Right cardiac atrium (tissue), 5 donors: ENCODE data around the gene DCBLD1. TPM values are rescaled to one million over a fixed set of nuclear protein-coding genes. Genes with fewer than 3 reads are reported as not detected.

Experiments
- ATAC-seq, 2 donors: fragments of 200-7000 bp; cut with Tn5 transposase; one replicate each; pipeline versions ENCODE4 v1.8.0 to v1.9.1; 2020; ENCODE audit warnings: moderate library complexity in 2 of 2, mild to moderate bottlenecking in 1 of 2
- DNase-seq, 3 donors: peaks; one replicate each; pipeline ENCODE4 v3.0.0-alpha.2; 2020
- H3K27ac ChIP-seq: one replicate; pipeline ENCODE4 v1.5.1; 2013; ENCODE audit warnings: mild to moderate bottlenecking, low read length, control low read depth, moderate library complexity
- H3K27me3 ChIP-seq: one replicate; pipeline ENCODE4 v1.6.1; 2013; ENCODE audit not compliant: control insufficient read depth, insufficient read depth
- H3K4me1 ChIP-seq: one replicate; pipeline ENCODE4 v1.6.1; 2013; ENCODE audit warnings: low read length; ENCODE audit not compliant: control insufficient read depth, insufficient read depth
- H3K4me3 ChIP-seq: one replicate; pipeline ENCODE4 v1.5.1; 2013; ENCODE audit warnings: low read length, control low read depth
- H3K9me3 ChIP-seq: one replicate; pipeline ENCODE4 v1.6.1; 2013; ENCODE audit warnings: low read length; ENCODE audit not compliant: control insufficient read depth
- WGBS: extraction: QIAGEN DNeasy Blood & Tissue Kit; methylation state at CpG from one replicate; pipeline ENCODE4 v1.1.7; 2013; 5-methylcytosine and 5-hydroxymethylcytosine counted together
- intact Hi-C, 4 donors: fragments of 100-400 bp; cut with DNase I; formaldehyde crosslinking; loops; one replicate each; pipeline versions ENCODE4 v1.11.0 to v1.14.0; 2022 to 2023
- polyA plus RNA-seq: library from polyadenylated mRNA; stranded (reverse); fragments of 200-250 nt; gene quantifications from one replicate; pipeline ENCODE4 v1.2.3, GENCODE V29; 2013
- total RNA-seq, 4 donors: library from RNA; stranded (reverse); fragmentation: NEBNext Ultra II Directional; extraction: Animal tissue kit (Norgen Biotek cat#: 25700); gene quantifications; one replicate each; pipeline ENCODE4 v1.2.1, GENCODE V29; 2021
- donor health status: healthy with polysubstance abuse.
- donor health status: DM: no; HTN: yes; CAD: no.
- donor health status: DM: no; HTN: no; CAD: no.
- donor health status: DM: no; HTN: yes; CAD: no; lungs with severe emphysema.
- donor health status: DM: yes; HTN: yes; CAD: no.

Gene DCBLD1
- total and polyA plus RNA-seq, 5 donors: 3.2 to 5.7 (median 3.9) TPM

- Histone ChIP-seq H3K4me1 (peaks cover 6% of the 10 kb centered on the region), H3K27me3 (no peaks in the 10 kb centered on the region), H3K4me3 (no peak overlapping the region), H3K27ac (no peak overlapping the region), H3K9me3 (no peaks in the 10 kb centered on the region)
- WGBS: 93% methylated on average over 5 of the region's 5 CpGs
- intact Hi-C loops: no loop called here
- ATAC-seq (no peak), DNase-seq (no peak)
Measured at GRCh38 chr6:117531809-117532725, 49.6 kb downstream of the DCBLD1 start.

- DNase-seq: no peak
- ATAC-seq: no peak
- Histone ChIP-seq H3K9me3 (no peaks in the 10 kb centered on the region), H3K4me1 (peaks cover 6% of the 10 kb centered on the region), H3K4me3 (no peak overlapping the region), H3K27me3 (no peaks in the 10 kb centered on the region), H3K27ac (no peak overlapping the region)
- intact Hi-C loops: no loop called here
- 91% methylated on average over 4 of the region's 4 CpGs for WGBS
Measured at GRCh38 chr6:117533775-117534174, 51.3 kb downstream of the DCBLD1 start.

- DNase-seq: no peak
- 57% methylated on average over 3 of the region's 3 CpGs for WGBS
- no peak for ATAC-seq
- H3K9me3 ChIP-seq: no peaks in the 10 kb centered on the region
- peaks cover 6% of the 10 kb centered on the region for H3K4me1 ChIP-seq
- intact Hi-C loops: no loop called here
- no peak overlapping the region for H3K4me3 ChIP-seq
- H3K27ac ChIP-seq: no peak overlapping the region
- no peaks in the 10 kb centered on the region for H3K27me3 ChIP-seq
Measured at GRCh38 chr6:117534974-117535373, 52.5 kb downstream of the DCBLD1 start.

GRCh38 chr6:117536317-117536716 lies 53.8 kb downstream of the DCBLD1 start:
- Histone ChIP-seq H3K27ac (no peak overlapping the region), H3K4me3 (no peak overlapping the region), H3K9me3 (no peaks in the 10 kb centered on the region), H3K27me3 (no peaks in the 10 kb centered on the region), H3K4me1 (peaks cover 2% of the 10 kb centered on the region)
- intact Hi-C loops: no loop called here
- DNase-seq: no peak
- 84% methylated on average over 4 of the region's 4 CpGs for WGBS
- no peak for ATAC-seq

GRCh38 chr6:117538615-117539014 lies 56.1 kb downstream of the DCBLD1 start:
- ATAC-seq (no peak), DNase-seq (no peak)
- no peaks in the 10 kb centered on the region for H3K4me1 ChIP-seq
- intact Hi-C loops: no loop called here
- no peak overlapping the region for H3K4me3 ChIP-seq
- no peaks in the 10 kb centered on the region for H3K27me3 ChIP-seq
- H3K27ac ChIP-seq: no peak overlapping the region
- no peaks in the 10 kb centered on the region for H3K9me3 ChIP-seq
- 91% methylated on average over 9 of the region's 9 CpGs for WGBS

- no peak for ATAC-seq
Measured at GRCh38 chr6:117540670-117541069, 58.2 kb downstream of the DCBLD1 start.

GRCh38 chr6:117542493-117542892 lies 60.0 kb downstream of the DCBLD1 start:
- no peaks in the 10 kb centered on the region for H3K9me3 ChIP-seq
- H3K4me3 ChIP-seq: no peak overlapping the region
- intact Hi-C loops: no loop called here

More at GRCh38 chr6:117540670-117541069, 58.2 kb downstream of the DCBLD1 start:
- no peak overlapping the region for H3K4me3 ChIP-seq
- no peak for DNase-seq
- WGBS: 97% methylated on average over 8 of the region's 8 CpGs
- H3K27ac ChIP-seq: no peak overlapping the region
- no peaks in the 10 kb centered on the region for H3K27me3 ChIP-seq
- no peaks in the 10 kb centered on the region for H3K4me1 ChIP-seq
- intact Hi-C loops: no loop called here
- no peaks in the 10 kb centered on the region for H3K9me3 ChIP-seq

GRCh38 chr6:117544716-117545115 lies 62.2 kb downstream of the DCBLD1 start:
- Histone ChIP-seq H3K27me3 (no peaks in the 10 kb centered on the region), H3K4me1 (no peaks in the 10 kb centered on the region), H3K9me3 (no peaks in the 10 kb centered on the region), H3K27ac (no peak overlapping the region), H3K4me3 (no peak overlapping the region)
- WGBS: 48% methylated on average over 3 of the region's 3 CpGs
- intact Hi-C loops: loop anchor here in 1 of 4 donors (5.0 kb wide), 1 partner anchor 62 kb away; the partner anchor contains the start of gene DCBLD1
- DNase-seq (no peak), ATAC-seq (no peak)

More at GRCh38 chr6:117542493-117542892, 60.0 kb downstream of the DCBLD1 start:
- WGBS: 76% methylated on average over 3 of the region's 3 CpGs
- Histone ChIP-seq H3K27ac (no peak overlapping the region), H3K4me1 (no peaks in the 10 kb centered on the region), H3K27me3 (no peaks in the 10 kb centered on the region)
- DNase-seq: no peak
- ATAC-seq: no peak

- Histone ChIP-seq H3K4me1 (no peaks in the 10 kb centered on the region), H3K27me3 (no peaks in the 10 kb centered on the region), H3K4me3 (no peak overlapping the region), H3K9me3 (no peaks in the 10 kb centered on the region), H3K27ac (no peak overlapping the region)
- 87% methylated on average over 4 of the region's 4 CpGs for WGBS
- no peak for ATAC-seq
- no peak for DNase-seq
- intact Hi-C loops: loop anchor here in 1 of 4 donors (5.0 kb wide), 1 partner anchor 63 kb away; the partner anchor contains the start of gene DCBLD1
Measured at GRCh38 chr6:117545161-117545595, 62.7 kb downstream of the DCBLD1 start.

- Histone ChIP-seq H3K4me1 (no peaks in the 10 kb centered on the region), H3K27me3 (no peaks in the 10 kb centered on the region), H3K27ac (no peak overlapping the region), H3K9me3 (no peaks in the 10 kb centered on the region), H3K4me3 (no peak overlapping the region)
- DNase-seq: no peak
- 89% methylated on average over 5 of the region's 5 CpGs for WGBS
- intact Hi-C loops: loop anchor here in 1 of 4 donors (5.0 kb wide), 1 partner anchor 64 kb away; the partner anchor contains the start of gene DCBLD1
- ATAC-seq: no peak
Measured at GRCh38 chr6:117546674-117547073, 64.2 kb downstream of the DCBLD1 start.
